ENCODE results near the gene DCHS1. TPM values are rescaled to one million over a fixed set of nuclear protein-coding genes. Genes with fewer than 3 reads are reported as not detected.

DCHS1 gene
- total RNA-seq, 3 donors from 2014 or later (not counting 1 experiment from before 2014, with no cell fraction given), result 0.49 to 1.0 (median 0.83) TPM

DNA sequence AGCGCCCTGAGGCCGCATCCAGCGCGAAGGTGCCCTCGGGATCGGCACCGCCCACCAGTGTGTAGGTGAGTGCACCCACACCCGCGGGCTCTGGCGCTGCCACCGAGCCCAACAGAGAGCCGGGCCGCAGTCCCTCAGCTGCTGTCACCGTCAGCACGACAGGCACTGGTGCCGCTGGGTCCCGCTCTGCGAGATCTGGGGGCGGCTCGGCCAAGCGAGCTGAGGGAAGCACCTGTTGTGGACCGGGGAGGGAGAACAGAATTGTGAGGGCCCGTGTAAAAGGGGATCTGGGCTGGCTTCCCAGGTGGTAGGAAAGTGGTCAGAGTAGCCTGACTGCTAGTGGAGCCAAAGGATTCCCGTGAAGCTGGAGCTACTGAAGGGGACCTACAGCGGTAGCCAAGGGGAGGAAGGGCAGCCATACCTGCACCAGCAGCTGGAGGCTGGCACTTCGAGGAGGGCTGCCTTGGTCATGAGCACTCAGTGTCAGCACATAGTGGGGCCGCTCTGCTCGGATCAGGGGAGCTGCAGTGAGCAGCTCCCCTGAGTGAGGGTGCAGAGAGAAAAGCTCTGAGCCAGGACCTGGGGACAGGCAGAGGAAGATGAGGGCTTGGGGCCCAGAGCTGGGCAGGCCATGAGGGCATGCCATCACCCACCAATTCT lies 24.8 kb downstream of the DCHS1 start:
- Mint-ChIP-seq H3K4me1 (peaks cover 9 to 12% of the 10 kb centered on the region in 2 donors), H3K27ac (no peak overlapping the region), H3K27me3 (ENCODE audit: low read depth in 2 of 2) (no peaks in the 10 kb centered on the region), H3K36me3 (no peaks in the 10 kb centered on the region), H3K4me3 (no peak overlapping the region), H3K9me3 (no peaks in the 10 kb centered on the region)
- no peak overlapping the region for H3K4me3 ChIP-seq (ENCODE audit: low read length)
- H3K9me3 ChIP-seq (ENCODE audit: control insufficient read depth, insufficient read depth, low read length), result no peaks in the 10 kb centered on the region
- DNase-seq (no peak), ATAC-seq (no peak)
- no peaks in the 10 kb centered on the region for H3K36me3 ChIP-seq (ENCODE audit: control insufficient read depth, insufficient read depth, low read length)
- intact Hi-C loops (cut with micrococcal nuclease), result no loop called here
- H3K4me1 ChIP-seq (ENCODE audit: control insufficient read depth, insufficient read depth, low read length), result peaks cover 13% of the 10 kb centered on the region
- TF ChIP-seq, protein P1, sequence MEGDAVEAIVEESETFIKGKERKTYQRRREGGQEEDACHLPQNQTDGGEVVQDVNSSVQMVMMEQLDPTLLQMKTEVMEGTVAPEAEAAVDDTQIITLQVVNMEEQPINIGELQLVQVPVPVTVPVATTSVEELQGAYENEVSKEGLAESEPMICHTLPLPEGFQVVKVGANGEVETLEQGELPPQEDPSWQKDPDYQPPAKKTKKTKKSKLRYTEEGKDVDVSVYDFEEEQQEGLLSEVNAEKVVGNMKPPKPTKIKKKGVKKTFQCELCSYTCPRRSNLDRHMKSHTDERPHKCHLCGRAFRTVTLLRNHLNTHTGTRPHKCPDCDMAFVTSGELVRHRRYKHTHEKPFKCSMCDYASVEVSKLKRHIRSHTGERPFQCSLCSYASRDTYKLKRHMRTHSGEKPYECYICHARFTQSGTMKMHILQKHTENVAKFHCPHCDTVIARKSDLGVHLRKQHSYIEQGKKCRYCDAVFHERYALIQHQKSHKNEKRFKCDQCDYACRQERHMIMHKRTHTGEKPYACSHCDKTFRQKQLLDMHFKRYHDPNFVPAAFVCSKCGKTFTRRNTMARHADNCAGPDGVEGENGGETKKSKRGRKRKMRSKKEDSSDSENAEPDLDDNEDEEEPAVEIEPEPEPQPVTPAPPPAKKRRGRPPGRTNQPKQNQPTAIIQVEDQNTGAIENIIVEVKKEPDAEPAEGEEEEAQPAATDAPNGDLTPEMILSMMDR (IDR thresholded peaks at IDR 0.05), result no peak
- no peak overlapping the region for H3K27ac ChIP-seq (ENCODE audit: low read length)
- no peaks in the 10 kb centered on the region for H3K27me3 ChIP-seq (ENCODE audit: control insufficient read depth, insufficient read depth, low read length)
- 96% methylated on average over 28 of the region's 28 CpGs for WGBS (ENCODE audit: insufficient coverage)

DNA sequence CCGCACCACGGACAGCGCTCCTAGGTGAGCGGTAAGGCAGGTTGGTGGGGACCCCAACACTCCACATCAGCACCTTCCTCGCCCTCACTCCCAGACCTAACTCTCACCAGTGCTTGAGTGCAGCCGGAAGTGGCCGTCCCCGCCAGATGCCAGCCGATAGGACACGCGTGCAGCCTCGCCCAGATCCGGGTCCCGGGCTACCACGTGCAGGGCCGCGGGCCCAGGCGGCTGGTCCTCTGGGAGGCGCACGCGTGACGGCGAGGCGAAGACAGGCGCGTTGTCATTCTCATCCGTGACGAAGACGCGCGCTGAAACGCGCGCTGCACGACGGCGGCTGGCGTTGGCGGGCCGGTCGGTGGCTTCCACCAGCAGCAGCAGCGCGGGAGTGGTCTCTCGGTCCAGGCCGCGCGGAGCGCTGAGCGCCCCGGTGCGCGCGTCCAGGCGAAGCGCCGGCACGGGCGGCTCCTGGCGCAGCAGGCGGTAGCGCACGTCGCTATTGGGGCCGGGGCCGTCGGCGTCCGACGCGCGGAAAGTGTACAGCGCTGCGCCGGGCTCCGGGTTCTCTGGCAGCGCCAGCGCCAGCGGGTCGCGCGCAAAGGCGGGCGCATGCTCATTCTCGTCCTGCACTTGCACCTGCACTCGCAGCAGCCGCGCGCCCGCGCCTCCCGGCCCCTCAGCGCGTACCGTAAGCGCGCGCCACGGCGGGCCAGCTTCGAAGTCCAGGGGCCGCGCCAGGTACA lies 25.5 kb downstream of the DCHS1 start:
- no peak overlapping the region for H3K4me3 Mint-ChIP-seq
- H3K9me3 Mint-ChIP-seq, result no peaks in the 10 kb centered on the region
- DNase-seq, result no peak
- Histone ChIP-seq H3K4me1 (ENCODE audit: control insufficient read depth, insufficient read depth, low read length) (peaks cover 9% of the 10 kb centered on the region), H3K9me3 (ENCODE audit: control insufficient read depth, insufficient read depth, low read length) (no peaks in the 10 kb centered on the region), H3K27ac (ENCODE audit: low read length) (no peak overlapping the region), H3K4me3 (ENCODE audit: low read length) (no peak overlapping the region), H3K27me3 (ENCODE audit: control insufficient read depth, insufficient read depth, low read length) (no peaks in the 10 kb centered on the region), H3K36me3 (ENCODE audit: control insufficient read depth, insufficient read depth, low read length) (no peaks in the 10 kb centered on the region)
- TF ChIP-seq, protein P1 (IDR thresholded peaks at IDR 0.05), result no peak
- peaks cover 9 to 12% of the 10 kb centered on the region in 2 donors for H3K4me1 Mint-ChIP-seq
- intact Hi-C loops (cut with micrococcal nuclease), result no loop called here
- ATAC-seq, result no peak
- no peak overlapping the region for H3K27ac Mint-ChIP-seq
- WGBS (ENCODE audit: insufficient coverage), result 97% methylated on average over 102 of the region's 102 CpGs
- no peaks in the 10 kb centered on the region for H3K27me3 Mint-ChIP-seq (ENCODE audit: low read depth in 2 of 2)
- no peaks in the 10 kb centered on the region for H3K36me3 Mint-ChIP-seq

DNA sequence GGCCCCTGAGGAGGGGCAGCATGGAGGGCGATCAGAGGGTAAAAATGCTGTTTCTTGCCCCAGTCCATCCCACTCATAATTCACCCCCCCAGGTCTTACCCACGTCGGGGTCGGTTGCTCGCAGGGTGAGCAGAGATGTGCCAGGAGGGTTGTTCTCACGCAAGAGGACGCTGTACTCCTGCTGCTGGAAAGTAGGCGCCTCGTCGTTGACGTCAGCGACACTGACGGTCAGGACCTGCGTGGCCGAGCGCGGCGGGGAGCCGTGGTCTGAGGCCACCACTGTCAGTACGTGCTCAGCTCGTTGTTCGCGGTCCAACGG lies 26.1 kb downstream of the DCHS1 start:
- no peak for DNase-seq
- H3K27me3 ChIP-seq (ENCODE audit: control insufficient read depth, insufficient read depth, low read length), result no peaks in the 10 kb centered on the region
- no peaks in the 10 kb centered on the region for H3K9me3 ChIP-seq (ENCODE audit: control insufficient read depth, insufficient read depth, low read length)
- Mint-ChIP-seq H3K27ac (no peak overlapping the region), H3K9me3 (no peaks in the 10 kb centered on the region), H3K4me3 (no peak overlapping the region), H3K36me3 (no peaks in the 10 kb centered on the region), H3K4me1 (peaks cover 9 to 12% of the 10 kb centered on the region in 2 donors), H3K27me3 (ENCODE audit: low read depth in 2 of 2) (no peaks in the 10 kb centered on the region)
- H3K27ac ChIP-seq (ENCODE audit: low read length), result no peak overlapping the region
- no peaks in the 10 kb centered on the region for H3K36me3 ChIP-seq (ENCODE audit: control insufficient read depth, insufficient read depth, low read length)
- ATAC-seq, result no peak
- H3K4me3 ChIP-seq (ENCODE audit: low read length), result no peak overlapping the region
- intact Hi-C loops (cut with micrococcal nuclease), result no loop called here
- TF ChIP-seq, protein P1 (IDR thresholded peaks at IDR 0.05), result no peak
- 96% methylated on average over 24 of the region's 24 CpGs for WGBS (ENCODE audit: insufficient coverage)
- peaks cover 9% of the 10 kb centered on the region for H3K4me1 ChIP-seq (ENCODE audit: control insufficient read depth, insufficient read depth, low read length)

All from natural killer cell (primary cell).